Measurements from ENCODE around the gene ZBTB25.

The ZBTB25 gene

GRCh38 chr14:64478634-64479250 is 24.9 kb downstream of the ZBTB25 start:
- DNase-seq (ENCODE audit: low spot score) = peak; percentile 63

DNA sequence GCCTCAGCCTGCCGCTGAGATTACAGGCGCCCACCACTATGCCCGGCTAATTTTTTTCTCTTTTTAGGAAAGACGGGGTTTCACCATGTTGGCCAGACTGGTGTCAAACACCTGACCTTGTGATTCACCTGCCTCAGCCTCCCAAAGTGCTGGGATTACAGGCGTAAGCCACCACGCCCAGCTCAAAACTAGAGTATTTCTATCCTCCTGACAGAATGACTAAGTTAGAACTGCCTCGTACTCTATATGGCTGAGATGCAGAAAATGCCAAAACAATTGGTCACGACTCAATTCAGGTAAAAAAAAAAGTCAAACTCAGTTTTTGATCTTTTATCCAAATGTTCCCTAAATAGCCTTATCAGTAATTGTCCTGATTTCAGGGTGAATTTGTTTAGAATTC is 27.2 kb downstream of the ZBTB25 start:
- no peak for DNase-seq (ENCODE audit: low spot score)

- no peak for DNase-seq (ENCODE audit: low spot score)
These were observed 27.9 kb downstream of the ZBTB25 start for GRCh38 chr14:64475585-64476273.

DNA sequence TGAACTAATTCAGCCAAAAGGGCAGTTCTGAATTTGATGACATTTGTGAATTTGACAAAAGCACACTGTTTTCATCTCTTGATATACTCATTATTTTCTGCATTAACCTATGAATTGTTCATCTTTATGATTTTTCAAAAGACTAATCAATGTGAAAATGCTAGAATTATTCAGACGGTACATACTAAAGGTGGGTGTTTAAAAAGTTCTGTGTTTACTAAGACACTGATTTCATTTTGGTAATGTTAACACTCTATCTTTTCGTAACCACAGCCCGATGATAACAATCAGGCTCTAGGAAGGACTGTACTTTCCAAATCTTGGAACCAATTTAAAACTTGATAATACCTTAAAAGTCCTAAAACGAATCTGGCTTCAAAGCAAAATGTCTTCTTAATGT is 28.9 kb downstream of the ZBTB25 start:
- no peak for DNase-seq (ENCODE audit: low spot score)

- DNase-seq (ENCODE audit: low spot score) = no peak
These were observed 29.6 kb downstream of the ZBTB25 start for GRCh38 chr14:64474041-64474440.

DNA sequence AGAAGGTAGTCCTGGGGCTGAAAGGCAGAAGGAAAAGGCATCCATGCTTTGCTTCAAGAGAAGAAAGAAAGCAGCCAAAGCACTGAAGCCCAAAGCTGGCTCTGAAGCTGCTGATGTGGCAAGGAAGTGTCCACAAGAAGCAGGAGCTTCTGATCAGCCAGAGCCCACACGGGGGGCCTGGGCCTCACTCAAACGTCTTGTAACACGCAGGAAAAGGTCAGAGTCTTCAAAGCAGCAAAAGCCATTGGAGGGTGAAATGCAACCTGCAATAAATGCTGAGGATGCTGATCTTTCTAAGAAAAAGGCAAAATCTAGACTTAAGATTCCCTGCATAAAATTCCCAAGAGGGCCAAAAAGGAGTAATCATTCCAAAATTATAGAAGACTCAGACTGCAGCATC is 35.2 kb downstream of the ZBTB25 start:
- DNase-seq (ENCODE audit: low spot score) = no peak

GRCh38 chr14:64467566-64467965 is 36.1 kb downstream of the ZBTB25 start:
- DNase-seq (ENCODE audit: low spot score) = no peak

- DNase-seq (ENCODE audit: low spot score) = no peak
These were observed 36.5 kb downstream of the ZBTB25 start for GRCh38 chr14:64467101-64467500.

DNA sequence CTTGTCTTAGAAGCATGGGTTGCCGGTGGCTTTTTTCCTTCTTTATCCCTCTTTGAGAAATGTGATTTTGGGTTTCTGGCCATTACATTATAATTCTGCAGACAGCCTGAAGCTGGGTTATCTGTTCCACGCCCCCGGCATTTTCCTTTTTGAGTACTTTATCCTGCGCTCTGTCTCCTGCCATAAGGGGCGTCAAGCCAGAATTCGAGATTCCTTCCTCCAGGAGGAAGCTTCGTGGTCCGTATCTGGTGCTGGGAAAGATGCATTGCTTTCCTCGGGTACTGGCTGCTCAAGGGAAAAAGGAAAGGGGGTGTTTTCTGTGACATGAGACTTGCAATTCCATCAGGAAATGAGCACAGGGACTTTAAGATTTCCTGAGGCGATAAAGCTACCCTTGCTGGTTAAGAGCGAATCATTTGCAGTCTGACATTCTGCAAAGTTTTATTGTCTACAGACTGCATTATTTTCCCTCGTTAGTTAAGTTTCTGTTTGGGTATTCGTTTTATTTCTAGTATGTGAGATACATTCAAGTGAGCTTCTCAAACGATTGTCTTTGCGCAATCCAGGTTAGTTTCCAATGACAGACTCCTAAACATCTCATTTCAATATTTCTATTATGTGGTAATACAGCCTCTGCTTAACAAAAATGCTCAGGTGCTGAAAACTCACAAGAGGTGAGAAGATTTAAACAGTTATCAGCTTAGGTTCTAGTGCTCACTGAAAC is 37.6 kb downstream of the ZBTB25 start:
- peak; percentile 75 for DNase-seq (ENCODE audit: low spot score)

GRCh38 chr14:64465191-64465822 is 38.3 kb downstream of the ZBTB25 start, which contains the start of gene AKAP5:
Gene AKAP5, plus strand, starts transcription at chr14:64465499. Its CDS starts 2,896 bp downstream, at chr14:64468395.
- peak; percentile 36 for DNase-seq (ENCODE audit: low spot score)

DNA sequence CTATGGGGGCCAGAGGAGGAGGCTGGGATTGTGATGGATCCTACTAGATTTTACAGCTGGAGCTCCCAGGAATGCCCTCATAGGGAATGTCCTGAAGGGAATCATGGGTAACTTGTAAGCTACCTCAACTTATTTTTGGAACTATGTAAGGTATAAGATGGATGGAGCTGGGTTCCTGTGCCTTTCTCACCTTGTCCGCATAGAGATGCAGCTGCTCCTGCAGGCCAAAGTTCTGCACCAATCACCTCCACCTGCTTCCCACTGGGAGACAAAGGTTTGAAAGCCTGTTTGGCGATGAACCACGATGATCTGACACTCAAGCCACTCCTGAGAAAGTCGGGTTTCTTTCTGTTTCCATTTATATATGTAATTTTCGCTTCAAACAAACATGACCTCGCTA is 39.0 kb downstream of the ZBTB25 start:
- DNase-seq (ENCODE audit: low spot score) = peak; percentile 27

DNA sequence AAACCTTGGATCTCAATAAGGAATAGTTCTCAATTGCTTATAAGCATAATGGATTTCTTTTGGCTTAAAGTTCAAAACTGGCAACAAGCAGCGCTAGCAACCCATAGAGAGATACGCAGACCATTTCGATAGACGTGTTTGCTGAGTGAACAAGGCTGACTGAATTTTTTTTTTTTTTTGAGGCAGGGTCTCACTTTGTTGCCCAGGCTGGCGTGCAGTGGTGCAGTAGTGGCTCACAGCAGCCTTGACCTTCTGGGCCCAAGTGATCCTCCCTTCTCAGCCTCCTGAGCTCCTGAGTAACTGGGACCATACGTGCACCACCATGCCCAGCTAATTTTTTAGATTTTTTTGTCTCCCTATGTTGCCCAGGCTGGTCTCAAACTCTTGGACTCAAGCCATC is 39.8 kb downstream of the ZBTB25 start:
- no peak for DNase-seq (ENCODE audit: low spot score)

DNA sequence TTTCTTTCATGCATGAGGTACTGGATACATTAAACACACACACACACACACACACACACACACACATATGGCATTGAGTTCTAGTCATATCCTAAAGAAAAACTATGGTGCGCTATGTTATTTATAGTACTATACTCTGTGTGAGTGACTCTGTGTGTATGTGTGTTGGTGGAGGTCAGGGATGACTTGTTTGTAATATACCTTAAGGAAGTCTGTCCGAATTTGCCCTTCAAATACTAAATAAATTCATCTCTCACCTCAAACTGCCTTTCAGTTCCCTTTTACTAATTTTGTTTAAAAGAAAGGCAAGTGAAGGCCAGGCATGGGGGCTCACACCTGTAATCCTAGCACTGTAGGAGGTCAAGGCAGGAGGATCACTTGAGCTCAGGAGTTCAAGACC is 40.4 kb downstream of the ZBTB25 start:
- no peak for DNase-seq (ENCODE audit: low spot score)

- no peak for DNase-seq (ENCODE audit: low spot score)
These were observed 42.4 kb downstream of the ZBTB25 start for GRCh38 chr14:64461221-64461620.

DNA sequence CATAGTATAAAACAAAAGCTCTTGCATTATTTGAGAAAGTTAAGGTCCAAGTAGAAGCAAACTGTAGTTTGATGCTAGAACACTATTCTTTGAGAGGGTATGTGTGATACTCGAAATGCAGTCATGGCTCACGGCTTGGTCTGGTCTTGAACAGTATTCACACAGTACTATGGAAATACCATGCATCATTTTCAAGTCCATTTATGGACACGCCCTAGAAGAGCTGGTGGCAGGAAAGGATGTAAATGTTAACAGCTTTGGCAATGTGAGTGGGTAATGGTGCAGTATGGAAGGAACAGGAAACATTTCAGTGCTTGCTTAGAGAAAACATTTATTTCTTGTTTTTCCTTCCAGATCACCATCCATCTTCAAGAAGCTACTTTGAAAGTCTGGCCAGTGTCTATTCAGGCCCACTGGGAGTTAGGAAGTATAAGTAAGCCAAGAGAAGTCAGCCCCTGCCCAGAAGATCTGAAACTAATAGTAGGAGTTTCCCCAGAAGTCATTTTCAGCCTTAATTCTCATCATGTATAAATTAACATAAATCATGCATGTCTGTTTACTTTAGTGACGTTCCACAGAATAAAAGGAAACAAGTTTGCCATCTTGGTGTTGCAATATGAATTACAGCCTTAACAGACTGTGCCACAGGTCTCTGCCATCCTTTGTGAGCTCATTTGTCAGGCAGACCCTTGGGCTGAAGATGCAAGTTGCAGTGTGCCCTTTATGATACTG is 44.1 kb downstream of the ZBTB25 start:
- no peak for DNase-seq (ENCODE audit: low spot score)

GRCh38 chr14:64454671-64455070 is 49.0 kb downstream of the ZBTB25 start:
- DNase-seq (ENCODE audit: low spot score) = no peak

DNA sequence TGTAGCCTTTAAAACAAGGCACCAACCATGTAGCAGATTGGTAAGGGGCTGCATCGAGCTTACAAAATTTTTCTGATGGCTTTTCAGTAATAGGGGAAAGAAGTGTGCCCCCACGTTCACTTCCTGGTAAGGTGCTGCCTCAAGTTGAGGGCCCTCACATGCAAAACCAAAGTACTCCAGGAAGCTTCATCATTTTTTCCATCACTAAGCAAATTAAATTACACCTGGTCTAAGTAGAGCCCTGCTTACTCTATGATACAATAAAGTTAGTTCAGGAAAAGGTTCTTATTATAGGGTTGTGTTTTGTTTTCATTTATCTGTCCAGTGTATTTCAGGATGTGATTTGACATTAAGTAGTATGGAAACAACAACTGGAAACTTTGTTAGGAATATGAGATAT is 53.4 kb downstream of the ZBTB25 start:
- DNase-seq (ENCODE audit: low spot score) = no peak

- no peak for DNase-seq (ENCODE audit: low spot score)
These were observed 55.6 kb downstream of the ZBTB25 start for GRCh38 chr14:64447876-64448670.

DNA sequence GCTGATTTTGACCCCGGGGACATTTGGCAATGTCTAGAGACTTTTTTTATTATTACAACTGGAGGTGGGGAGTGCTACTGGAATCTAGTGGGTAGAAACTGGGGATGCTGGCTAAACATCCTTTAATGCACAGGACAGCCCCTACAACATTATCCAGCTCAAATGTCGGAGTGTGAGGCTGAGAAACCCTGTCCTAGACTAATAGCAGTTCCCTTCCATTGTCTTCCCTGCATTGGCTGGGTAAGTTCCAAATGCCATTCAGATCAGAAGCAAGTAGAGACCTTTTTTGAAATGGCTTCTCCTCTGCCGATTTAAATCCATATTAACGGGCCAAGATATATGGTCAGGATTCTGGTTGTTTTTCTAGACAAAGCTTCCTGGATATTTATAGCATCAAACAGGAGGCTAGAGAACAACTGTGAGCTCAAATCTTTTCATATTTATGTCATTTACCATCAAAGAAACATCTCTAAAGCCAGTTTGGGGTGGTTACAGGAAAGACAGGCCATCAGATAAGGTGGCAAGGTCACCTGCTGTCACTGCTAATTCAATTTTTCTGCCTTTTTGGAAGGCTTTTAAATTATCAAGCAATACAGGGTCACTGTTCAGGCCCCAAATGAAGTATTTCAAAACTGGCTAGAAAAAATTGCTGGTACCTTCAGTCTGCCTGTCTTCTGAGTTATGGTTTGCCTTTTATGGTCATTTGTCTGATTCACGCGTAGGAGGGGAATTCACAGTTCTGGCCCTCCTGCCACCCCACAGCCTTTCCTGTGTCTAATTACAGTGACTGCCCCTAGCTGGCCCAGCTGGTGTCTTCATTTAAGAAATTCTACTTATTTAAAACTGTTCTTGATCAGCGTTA is 58.4 kb downstream of the ZBTB25 start:
- peak; percentile 57 for DNase-seq (ENCODE audit: low spot score)

- DNase-seq (ENCODE audit: low spot score) = no peak
These were observed 59.5 kb downstream of the ZBTB25 start for GRCh38 chr14:64444140-64444539.
